Liver (tissue), 3 donors: Measurements from ENCODE around the gene PGM5.

Experiments used
- ATF3 ChIP-seq: IDR thresholded peaks from 2 replicates; pipeline ENCODE4 v1.6.1; 2016; ENCODE audit warnings: antibody characterized with exemption
- EGR1 ChIP-seq, 2 donors: IDR thresholded peaks; 2 replicates each; pipeline ENCODE4 v1.6.1; 2016 to 2018; ENCODE audit warnings: antibody characterized with exemption in 2 of 2, low read depth in 2 of 2
- HNF4A ChIP-seq, 2 donors: conservative IDR thresholded peaks; 2 replicates each; pipeline ENCODE4 v1.6.1; 2016; ENCODE audit warnings: antibody characterized with exemption in 2 of 2, mild to moderate bottlenecking in 2 of 2
- RAD21 ChIP-seq, 2 donors: IDR thresholded peaks; 2 replicates each; pipeline ENCODE4 v1.6.1; 2016; ENCODE audit warnings: antibody characterized with exemption in 2 of 2, mild to moderate bottlenecking in 2 of 2
- REST ChIP-seq: IDR thresholded peaks from 2 replicates; pipeline ENCODE4 v1.6.1; 2016; ENCODE audit warnings: antibody characterized with exemption, mild to moderate bottlenecking
- TAF1 ChIP-seq: conservative IDR thresholded peaks from 2 replicates; pipeline ENCODE4 v1.6.1; 2016; ENCODE audit warnings: antibody characterized with exemption, mild to moderate bottlenecking
- YY1 ChIP-seq: IDR thresholded peaks from 2 replicates; pipeline ENCODE4 v1.6.1; 2016; ENCODE audit warnings: antibody characterized with exemption, mild to moderate bottlenecking
- TF ChIP-seq, protein P1 (sequence below): IDR thresholded peaks from 2 replicates; pipeline ENCODE4 v1.6.1; 2016; ENCODE audit warnings: antibody characterized with exemption
- TF ChIP-seq, protein P2 (sequence below): fragments of 150-350 bp; IDR thresholded peaks from 2 replicates; pipeline ENCODE4 v1.5.1; 2017; ENCODE audit warnings: improper control_type of control experiment, low read depth, low read length; ENCODE audit not compliant: missing input control
- TF ChIP-seq, protein P3 (sequence below): IDR thresholded peaks from 2 replicates; pipeline ENCODE4 v1.6.1; 2016; ENCODE audit warnings: antibody characterized with exemption
- donor health status: healthy.
- donor health status: healthy.

- TF ChIP-seq, protein P1, sequence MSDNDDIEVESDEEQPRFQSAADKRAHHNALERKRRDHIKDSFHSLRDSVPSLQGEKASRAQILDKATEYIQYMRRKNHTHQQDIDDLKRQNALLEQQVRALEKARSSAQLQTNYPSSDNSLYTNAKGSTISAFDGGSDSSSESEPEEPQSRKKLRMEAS = no peak
- TF ChIP-seq REST = no peak
- no peak for TF ChIP-seq HNF4A (conservative IDR thresholded peaks at IDR 0.05)
- no peak for TF ChIP-seq RAD21 (IDR thresholded peaks at IDR 0.05)
- TF ChIP-seq EGR1 (IDR thresholded peaks at IDR 0.05; ENCODE audit: low read depth in 2 of 2) = no peak
- TF ChIP-seq, protein P2, sequence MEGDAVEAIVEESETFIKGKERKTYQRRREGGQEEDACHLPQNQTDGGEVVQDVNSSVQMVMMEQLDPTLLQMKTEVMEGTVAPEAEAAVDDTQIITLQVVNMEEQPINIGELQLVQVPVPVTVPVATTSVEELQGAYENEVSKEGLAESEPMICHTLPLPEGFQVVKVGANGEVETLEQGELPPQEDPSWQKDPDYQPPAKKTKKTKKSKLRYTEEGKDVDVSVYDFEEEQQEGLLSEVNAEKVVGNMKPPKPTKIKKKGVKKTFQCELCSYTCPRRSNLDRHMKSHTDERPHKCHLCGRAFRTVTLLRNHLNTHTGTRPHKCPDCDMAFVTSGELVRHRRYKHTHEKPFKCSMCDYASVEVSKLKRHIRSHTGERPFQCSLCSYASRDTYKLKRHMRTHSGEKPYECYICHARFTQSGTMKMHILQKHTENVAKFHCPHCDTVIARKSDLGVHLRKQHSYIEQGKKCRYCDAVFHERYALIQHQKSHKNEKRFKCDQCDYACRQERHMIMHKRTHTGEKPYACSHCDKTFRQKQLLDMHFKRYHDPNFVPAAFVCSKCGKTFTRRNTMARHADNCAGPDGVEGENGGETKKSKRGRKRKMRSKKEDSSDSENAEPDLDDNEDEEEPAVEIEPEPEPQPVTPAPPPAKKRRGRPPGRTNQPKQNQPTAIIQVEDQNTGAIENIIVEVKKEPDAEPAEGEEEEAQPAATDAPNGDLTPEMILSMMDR = no peak
- TF ChIP-seq ATF3 = no peak
- no peak for TF ChIP-seq YY1
- TF ChIP-seq TAF1 = no peak
- TF ChIP-seq, protein P3, sequence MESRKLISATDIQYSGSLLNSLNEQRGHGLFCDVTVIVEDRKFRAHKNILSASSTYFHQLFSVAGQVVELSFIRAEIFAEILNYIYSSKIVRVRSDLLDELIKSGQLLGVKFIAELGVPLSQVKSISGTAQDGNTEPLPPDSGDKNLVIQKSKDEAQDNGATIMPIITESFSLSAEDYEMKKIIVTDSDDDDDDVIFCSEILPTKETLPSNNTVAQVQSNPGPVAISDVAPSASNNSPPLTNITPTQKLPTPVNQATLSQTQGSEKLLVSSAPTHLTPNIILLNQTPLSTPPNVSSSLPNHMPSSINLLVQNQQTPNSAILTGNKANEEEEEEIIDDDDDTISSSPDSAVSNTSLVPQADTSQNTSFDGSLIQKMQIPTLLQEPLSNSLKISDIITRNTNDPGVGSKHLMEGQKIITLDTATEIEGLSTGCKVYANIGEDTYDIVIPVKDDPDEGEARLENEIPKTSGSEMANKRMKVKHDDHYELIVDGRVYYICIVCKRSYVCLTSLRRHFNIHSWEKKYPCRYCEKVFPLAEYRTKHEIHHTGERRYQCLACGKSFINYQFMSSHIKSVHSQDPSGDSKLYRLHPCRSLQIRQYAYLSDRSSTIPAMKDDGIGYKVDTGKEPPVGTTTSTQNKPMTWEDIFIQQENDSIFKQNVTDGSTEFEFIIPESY = no peak
These were observed 81.4 kb downstream of the PGM5 start for GRCh38 chr9:68437785-68438184.
